PC-9 (cell line): ENCODE data around the gene VPS35.

Experiments used
- EZH2 ChIP-seq: fragments of 200-600 bp; sonication (generic); IDR thresholded peaks from 2 replicates; pipeline ENCODE4 v1.8.0; 2017; ENCODE audit warnings: antibody characterized with exemption, low read depth
- TF ChIP-seq, protein P1 (sequence below): fragments of 200-600 bp; sonication (generic); conservative IDR thresholded peaks from 2 replicates; pipeline ENCODE4 v1.6.1; 2017; ENCODE audit warnings: mixed run types, antibody characterized with exemption, mild to moderate bottlenecking, moderate library complexity

DNA sequence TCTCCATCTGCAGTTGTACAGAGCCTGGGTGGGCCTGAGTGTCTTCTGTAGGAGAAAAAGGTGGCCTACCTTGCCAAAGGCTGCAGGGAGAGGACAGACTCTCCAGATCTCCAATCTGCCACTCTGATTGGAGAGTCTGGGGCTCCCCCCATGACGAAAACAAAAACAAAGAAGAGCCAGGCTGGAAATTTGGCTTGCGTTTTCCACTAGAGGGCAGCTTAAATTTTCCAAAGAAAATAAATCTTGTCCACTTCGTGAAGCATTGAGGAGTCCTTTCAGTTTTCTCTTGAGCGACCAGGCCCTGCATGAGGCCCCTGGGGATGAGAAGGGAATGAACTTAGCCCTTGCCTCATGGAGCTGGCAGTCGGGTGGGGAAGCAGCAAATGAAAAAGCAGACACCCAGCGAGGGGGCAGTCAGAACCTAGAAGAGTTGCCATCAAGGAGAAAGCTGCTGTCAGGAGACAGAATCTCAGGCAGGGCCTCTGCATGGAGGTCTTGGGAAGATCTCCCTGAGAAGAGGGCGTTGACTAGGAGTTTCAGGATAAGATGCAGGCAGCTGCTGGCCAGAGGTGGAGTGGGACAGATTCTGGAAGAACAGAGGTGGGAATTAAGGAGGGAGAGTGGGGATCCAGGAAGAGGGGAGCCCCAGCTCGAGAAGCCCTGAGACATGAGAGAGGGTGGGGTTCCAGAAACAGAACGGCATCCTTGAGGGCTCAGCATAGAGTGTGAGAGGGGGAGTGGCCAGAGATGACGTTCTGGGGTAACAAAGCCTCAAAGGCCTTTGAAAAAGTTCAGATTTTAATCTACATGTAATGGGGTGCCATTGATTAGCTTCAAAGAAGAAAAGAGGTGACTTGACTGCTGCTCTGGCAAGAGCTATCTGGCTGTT lies 59.4 kb downstream of the VPS35 start:
- TF ChIP-seq, protein P1, sequence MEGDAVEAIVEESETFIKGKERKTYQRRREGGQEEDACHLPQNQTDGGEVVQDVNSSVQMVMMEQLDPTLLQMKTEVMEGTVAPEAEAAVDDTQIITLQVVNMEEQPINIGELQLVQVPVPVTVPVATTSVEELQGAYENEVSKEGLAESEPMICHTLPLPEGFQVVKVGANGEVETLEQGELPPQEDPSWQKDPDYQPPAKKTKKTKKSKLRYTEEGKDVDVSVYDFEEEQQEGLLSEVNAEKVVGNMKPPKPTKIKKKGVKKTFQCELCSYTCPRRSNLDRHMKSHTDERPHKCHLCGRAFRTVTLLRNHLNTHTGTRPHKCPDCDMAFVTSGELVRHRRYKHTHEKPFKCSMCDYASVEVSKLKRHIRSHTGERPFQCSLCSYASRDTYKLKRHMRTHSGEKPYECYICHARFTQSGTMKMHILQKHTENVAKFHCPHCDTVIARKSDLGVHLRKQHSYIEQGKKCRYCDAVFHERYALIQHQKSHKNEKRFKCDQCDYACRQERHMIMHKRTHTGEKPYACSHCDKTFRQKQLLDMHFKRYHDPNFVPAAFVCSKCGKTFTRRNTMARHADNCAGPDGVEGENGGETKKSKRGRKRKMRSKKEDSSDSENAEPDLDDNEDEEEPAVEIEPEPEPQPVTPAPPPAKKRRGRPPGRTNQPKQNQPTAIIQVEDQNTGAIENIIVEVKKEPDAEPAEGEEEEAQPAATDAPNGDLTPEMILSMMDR: peak; percentile 60; the same call in 1 of the 2 replicates
- TF ChIP-seq EZH2: no peak
